Endometrium (tissue), 2 donors: ENCODE measurements around the gene GRM7.

Source experiments
- FAIRE-seq: peaks from 2 replicates; lab custom pipeline; 2012; peaks lifted over from hg19 to GRCh38; lab: Jason Lieb, UNC
- donor health status: control.
- donor health status: control.

GRM7 gene

GRCh38 chr3:7241584-7242302 lies 380.8 kb downstream of the GRM7 start:
- no peak for FAIRE-seq

GRCh38 chr3:7242303-7242635 lies 381.4 kb downstream of the GRM7 start:
- no peak for FAIRE-seq

GRCh38 chr3:7249493-7250076 lies 388.7 kb downstream of the GRM7 start:
- no peak for FAIRE-seq

GRCh38 chr3:7254251-7254650 lies 393.3 kb downstream of the GRM7 start:
- no peak for FAIRE-seq

- FAIRE-seq: no peak
Measured at GRCh38 chr3:7260975-7261374, 400.1 kb downstream of the GRM7 start.

GRCh38 chr3:7263347-7264195 lies 402.7 kb downstream of the GRM7 start:
- FAIRE-seq: no peak

- FAIRE-seq: no peak
Measured at GRCh38 chr3:7264196-7264526, 403.2 kb downstream of the GRM7 start.

GRCh38 chr3:7265736-7266135 lies 404.8 kb downstream of the GRM7 start:
- FAIRE-seq: no peak

- FAIRE-seq: no peak
Measured at GRCh38 chr3:7266551-7266950, 405.6 kb downstream of the GRM7 start.

GRCh38 chr3:7270731-7271130 lies 409.8 kb downstream of the GRM7 start:
- no peak for FAIRE-seq

GRCh38 chr3:7271631-7272030 lies 410.7 kb downstream of the GRM7 start:
- no peak for FAIRE-seq

GRCh38 chr3:7272203-7272602 lies 411.3 kb downstream of the GRM7 start:
- FAIRE-seq: no peak

- FAIRE-seq: no peak
Measured at GRCh38 chr3:7275396-7275795, 414.5 kb downstream of the GRM7 start.

GRCh38 chr3:7280318-7280717 lies 419.4 kb downstream of the GRM7 start:
- no peak for FAIRE-seq

GRCh38 chr3:7282988-7283387 lies 422.1 kb downstream of the GRM7 start:
- FAIRE-seq: no peak

GRCh38 chr3:7285505-7285904 lies 424.6 kb downstream of the GRM7 start:
- FAIRE-seq: no peak

GRCh38 chr3:7288133-7288532 lies 427.2 kb downstream of the GRM7 start:
- FAIRE-seq: no peak

GRCh38 chr3:7289121-7289520 lies 428.2 kb downstream of the GRM7 start:
- no peak for FAIRE-seq

GRCh38 chr3:7290077-7290825 lies 429.3 kb downstream of the GRM7 start:
- no peak for FAIRE-seq

- no peak for FAIRE-seq
Measured at GRCh38 chr3:7292362-7292761, 431.4 kb downstream of the GRM7 start.

- no peak for FAIRE-seq
Measured at GRCh38 chr3:7293286-7293685, 432.4 kb downstream of the GRM7 start.

GRCh38 chr3:7305561-7305960 lies 444.6 kb downstream of the GRM7 start:
- FAIRE-seq: no peak

GRCh38 chr3:7306901-7307300 lies 446.0 kb downstream of the GRM7 start:
- FAIRE-seq: no peak
